ENCODE measurements around the gene SH3RF1.

The SH3RF1 gene

GRCh38 chr4:169084954-169085353 is 185.8 kb downstream of the SH3RF1 start:
- no peak overlapping the region for H3K4me3 ChIP-seq (IDR thresholded peaks at IDR 0.05; ENCODE audit: insufficient read depth, low read depth, low read length)
- no peak overlapping the region for H3K27ac ChIP-seq
- no peaks in the 10 kb centered on the region for H3K27me3 ChIP-seq (ENCODE audit: insufficient read depth, low read depth)
- H3K4me2 ChIP-seq = no peak overlapping the region
- H2AFZ ChIP-seq (ENCODE audit: low read depth) = no peak overlapping the region
- H3K36me3 ChIP-seq (ENCODE audit: insufficient read depth) = no peaks in the 10 kb centered on the region
- no peak overlapping the region for H3K9ac ChIP-seq
- TF ChIP-seq, protein P1, sequence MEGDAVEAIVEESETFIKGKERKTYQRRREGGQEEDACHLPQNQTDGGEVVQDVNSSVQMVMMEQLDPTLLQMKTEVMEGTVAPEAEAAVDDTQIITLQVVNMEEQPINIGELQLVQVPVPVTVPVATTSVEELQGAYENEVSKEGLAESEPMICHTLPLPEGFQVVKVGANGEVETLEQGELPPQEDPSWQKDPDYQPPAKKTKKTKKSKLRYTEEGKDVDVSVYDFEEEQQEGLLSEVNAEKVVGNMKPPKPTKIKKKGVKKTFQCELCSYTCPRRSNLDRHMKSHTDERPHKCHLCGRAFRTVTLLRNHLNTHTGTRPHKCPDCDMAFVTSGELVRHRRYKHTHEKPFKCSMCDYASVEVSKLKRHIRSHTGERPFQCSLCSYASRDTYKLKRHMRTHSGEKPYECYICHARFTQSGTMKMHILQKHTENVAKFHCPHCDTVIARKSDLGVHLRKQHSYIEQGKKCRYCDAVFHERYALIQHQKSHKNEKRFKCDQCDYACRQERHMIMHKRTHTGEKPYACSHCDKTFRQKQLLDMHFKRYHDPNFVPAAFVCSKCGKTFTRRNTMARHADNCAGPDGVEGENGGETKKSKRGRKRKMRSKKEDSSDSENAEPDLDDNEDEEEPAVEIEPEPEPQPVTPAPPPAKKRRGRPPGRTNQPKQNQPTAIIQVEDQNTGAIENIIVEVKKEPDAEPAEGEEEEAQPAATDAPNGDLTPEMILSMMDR (conservative IDR thresholded peaks at IDR 0.05; ENCODE audit: low read depth, low read length) = no peak
- H3K79me2 ChIP-seq (ENCODE audit: insufficient read depth, low read depth) = no peaks in the 10 kb centered on the region
- no peaks in the 10 kb centered on the region for H3K4me1 ChIP-seq (ENCODE audit: low read depth, poor library complexity, severe bottlenecking)
- no peaks in the 10 kb centered on the region for H4K20me1 ChIP-seq (ENCODE audit: insufficient read depth)

DNA sequence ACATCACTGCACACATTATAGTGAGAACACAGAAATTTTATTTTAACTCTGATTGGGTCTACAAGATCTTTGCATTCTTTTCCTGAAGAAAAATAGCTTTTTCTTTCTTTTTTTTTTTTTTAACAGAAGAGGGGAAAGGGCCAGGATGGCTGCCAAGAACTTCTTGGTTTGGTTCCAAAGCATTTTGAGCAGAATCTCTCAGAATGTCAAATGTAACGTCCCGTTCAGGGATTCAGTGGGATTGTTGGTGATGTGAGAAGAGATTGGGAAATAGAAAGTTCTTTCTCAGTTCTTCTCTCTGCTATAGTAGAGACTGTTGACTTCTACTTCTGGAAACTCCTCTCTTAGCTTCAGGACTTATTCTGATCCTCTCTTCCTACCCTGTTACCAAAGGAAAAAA is 189.8 kb downstream of the SH3RF1 start:
- Histone ChIP-seq H3K4me3 (IDR thresholded peaks at IDR 0.05; ENCODE audit: insufficient read depth, low read depth, low read length) (no peak overlapping the region), H2AFZ (ENCODE audit: low read depth) (no peak overlapping the region), H3K4me2 (no peak overlapping the region), H3K79me2 (ENCODE audit: insufficient read depth, low read depth) (no peaks in the 10 kb centered on the region), H3K4me1 (ENCODE audit: low read depth, poor library complexity, severe bottlenecking) (no peaks in the 10 kb centered on the region), H3K9ac (no peak overlapping the region), H3K36me3 (ENCODE audit: insufficient read depth) (no peaks in the 10 kb centered on the region), H3K27me3 (ENCODE audit: insufficient read depth, low read depth) (no peaks in the 10 kb centered on the region), H3K27ac (no peak overlapping the region), H4K20me1 (ENCODE audit: insufficient read depth) (no peaks in the 10 kb centered on the region)
- TF ChIP-seq, protein P1 (conservative IDR thresholded peaks at IDR 0.05; ENCODE audit: low read depth, low read length) = no peak

DNA sequence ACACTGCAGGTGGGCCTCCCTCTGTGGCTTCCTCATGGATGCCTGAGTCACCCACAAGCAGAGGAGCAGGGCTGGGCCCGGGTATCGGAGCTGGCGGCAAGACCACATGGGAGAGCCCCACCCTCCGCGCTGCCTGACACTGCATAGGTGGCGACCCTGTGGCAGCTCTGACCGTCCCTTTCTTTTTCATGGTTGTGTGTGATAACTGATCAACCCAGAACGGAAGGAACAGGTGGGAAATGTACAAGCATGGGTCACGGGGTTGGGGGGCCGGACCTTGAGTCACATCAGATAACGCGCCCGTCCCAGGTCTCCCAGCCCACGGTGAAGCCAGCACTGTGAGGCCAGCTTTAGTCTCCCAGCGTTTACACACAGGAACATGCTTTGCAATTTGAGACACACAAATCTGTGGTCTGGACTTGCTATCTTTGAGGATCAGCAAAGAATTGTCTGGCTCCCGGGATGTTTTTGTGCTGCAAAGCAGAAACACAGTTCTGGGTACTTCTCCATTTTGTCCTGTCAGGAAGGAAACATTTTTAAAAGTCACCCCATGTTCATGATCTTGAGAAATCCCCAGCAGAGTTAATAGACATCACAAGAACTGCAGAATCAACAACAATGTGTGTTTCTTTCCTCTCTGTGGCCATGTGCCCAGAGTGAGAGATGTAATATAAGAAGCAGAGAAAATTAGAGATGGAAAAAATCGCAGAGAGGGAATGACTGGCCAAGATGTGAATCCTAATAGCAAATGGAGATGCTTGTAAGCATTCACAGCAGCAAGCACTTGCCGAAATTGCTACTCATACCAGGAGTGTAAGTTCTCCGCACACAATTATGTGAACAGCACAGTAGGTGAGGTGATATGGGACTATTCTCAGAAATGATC is 190.6 kb downstream of the SH3RF1 start:
- H3K9ac ChIP-seq = no peak overlapping the region

GRCh38 chr4:169074117-169074516 is 196.6 kb downstream of the SH3RF1 start:
- H3K27ac ChIP-seq = no peak overlapping the region
- H4K20me1 ChIP-seq (ENCODE audit: insufficient read depth) = no peaks in the 10 kb centered on the region
- H2AFZ ChIP-seq (ENCODE audit: low read depth) = no peak overlapping the region
- H3K36me3 ChIP-seq (ENCODE audit: insufficient read depth) = no peaks in the 10 kb centered on the region
- H3K4me1 ChIP-seq (ENCODE audit: low read depth, poor library complexity, severe bottlenecking) = no peaks in the 10 kb centered on the region
- H3K4me2 ChIP-seq = no peak overlapping the region
- TF ChIP-seq, protein P1 (conservative IDR thresholded peaks at IDR 0.05; ENCODE audit: low read depth, low read length) = no peak
- H3K27me3 ChIP-seq (ENCODE audit: insufficient read depth, low read depth) = no peaks in the 10 kb centered on the region
- H3K9ac ChIP-seq = no peak overlapping the region
- H3K79me2 ChIP-seq (ENCODE audit: insufficient read depth, low read depth) = no peaks in the 10 kb centered on the region
- no peak overlapping the region for H3K4me3 ChIP-seq (IDR thresholded peaks at IDR 0.05; ENCODE audit: insufficient read depth, low read depth, low read length)

More for the DNA sequence above, 190.6 kb downstream of the SH3RF1 start:
- Histone ChIP-seq H3K79me2 (ENCODE audit: insufficient read depth, low read depth) (no peaks in the 10 kb centered on the region), H3K4me1 (ENCODE audit: low read depth, poor library complexity, severe bottlenecking) (no peaks in the 10 kb centered on the region), H3K27me3 (ENCODE audit: insufficient read depth, low read depth) (no peaks in the 10 kb centered on the region), H3K27ac (no peak overlapping the region), H3K4me3 (IDR thresholded peaks at IDR 0.05; ENCODE audit: insufficient read depth, low read depth, low read length) (no peak overlapping the region), H3K36me3 (ENCODE audit: insufficient read depth) (no peaks in the 10 kb centered on the region), H3K4me2 (no peak overlapping the region), H4K20me1 (ENCODE audit: insufficient read depth) (no peaks in the 10 kb centered on the region), H2AFZ (ENCODE audit: low read depth) (no peak overlapping the region)
- TF ChIP-seq, protein P1 (conservative IDR thresholded peaks at IDR 0.05; ENCODE audit: low read depth, low read length) = no peak
